PC-3 (cell line): ENCODE data around the gene ZNF574. TPM values are rescaled to one million over a fixed set of nuclear protein-coding genes. Genes with fewer than 3 reads are reported as not detected.

Experiments
- ATAC-seq: fragments of 200-7000 bp; cut with Tn5 transposase; 2 replicates; pipeline ENCODE4 v1.9.1; 2020; ENCODE audit warnings: mild to moderate bottlenecking, moderate library complexity
- BruUV-seq: library from RNA; stranded (reverse); fragments of 400-500 nt; replicated peaks from 2 replicates; lab custom pipeline; 2021; lab: Mats Ljungman, UMichigan
- CTCF ChIA-PET: fragments of 300-600 bp; sonication (Branson Sonifier 250); formaldehyde crosslinking; loops from one replicate; lab custom pipeline; 2022; ENCODE audit warnings: antibody characterized with exemption; lab: Charles Lee
- POLR2A ChIA-PET: fragments of 300-600 bp; sonication (Branson Sonifier 250); formaldehyde crosslinking; loops from one replicate; lab custom pipeline; 2022; ENCODE audit warnings: antibody characterized with exemption; ENCODE audit not compliant: unreplicated experiment; lab: Charles Lee
- DNase-seq: peaks from one replicate; pipeline ENCODE4 v3.0.0-alpha.2; 2015
- H2AFZ ChIP-seq: fragments of 300-600 bp; sonication (generic); 2 replicates; pipeline ENCODE4 v1.6.0; 2016; ENCODE audit warnings: antibody characterized with exemption, low read length
- H3F3A ChIP-seq: fragments of 300-600 bp; sonication (generic); one replicate; pipeline ENCODE4 v1.6.0; 2017; ENCODE audit warnings: antibody characterized with exemption, low read length, control low read depth, mild to moderate bottlenecking; ENCODE audit not compliant: unreplicated experiment
- H3K27ac ChIP-seq: fragments of 300-600 bp; sonication (generic); 2 replicates; pipeline ENCODE4 v1.5.1; 2016; ENCODE audit warnings: mild to moderate bottlenecking, low read length
- H3K27me3 ChIP-seq: fragments of 300-600 bp; sonication (generic); 2 replicates; pipeline ENCODE4 v1.6.1; 2016; ENCODE audit warnings: low read length, mixed read lengths
- H3K36me3 ChIP-seq: fragments of 300-600 bp; sonication (generic); 2 replicates; pipeline ENCODE4 v1.6.1; 2016; ENCODE audit warnings: low read depth, mixed run types, low read length, mixed read lengths
- H3K4me1 ChIP-seq: fragments of 300-600 bp; sonication (generic); 2 replicates; pipeline ENCODE4 v1.5.1; 2016; ENCODE audit warnings: low read length; ENCODE audit not compliant: insufficient read depth
- H3K4me2 ChIP-seq: fragments of 300-600 bp; sonication (generic); 2 replicates; pipeline ENCODE4 v1.6.0; 2016; ENCODE audit warnings: low read length
- H3K4me3 ChIP-seq: fragments of 300-600 bp; sonication (generic); 2 replicates; pipeline ENCODE4 v1.5.1; 2016; ENCODE audit warnings: mild to moderate bottlenecking, low read length, mixed read lengths
- H3K79me2 ChIP-seq: fragments of 300-600 bp; sonication (generic); 2 replicates; pipeline ENCODE4 v1.6.1; 2017; ENCODE audit warnings: low read length, mixed read lengths
- H3K9ac ChIP-seq: fragments of 300-600 bp; sonication (generic); 2 replicates; pipeline ENCODE4 v1.6.0; 2016; ENCODE audit warnings: mild to moderate bottlenecking, low read length
- H3K9me2 ChIP-seq: fragments of 300-600 bp; sonication (generic); replicated peaks from 2 replicates; pipeline ENCODE4 v1.6.1; 2016; ENCODE audit warnings: mixed run types, low read length, mixed read lengths
- H3K9me3 ChIP-seq: fragments of 300-600 bp; sonication (generic); 2 replicates; pipeline ENCODE4 v1.6.1; 2016; ENCODE audit warnings: low read length, mixed read lengths
- H4K20me1 ChIP-seq: fragments of 300-600 bp; sonication (generic); 2 replicates; pipeline ENCODE4 v1.6.1; 2016; ENCODE audit warnings: low read length, mixed read lengths
- CTCF ChIP-seq: fragments of 300-600 bp; sonication (generic); conservative IDR thresholded peaks from 2 replicates; pipeline ENCODE4 v1.5.1; 2017; ENCODE audit warnings: antibody characterized with exemption, low read depth, mild to moderate bottlenecking, low read length
- EZH2 ChIP-seq: fragments of 300-600 bp; sonication (generic); IDR thresholded peaks from one replicate; pipeline ENCODE4 v1.6.1; 2017; ENCODE audit warnings: antibody characterized with exemption, mild to moderate bottlenecking, low read length; ENCODE audit not compliant: unreplicated experiment
- EZH2phosphoT487 ChIP-seq: fragments of 300-600 bp; sonication (generic); IDR thresholded peaks from 2 replicates; pipeline ENCODE4 v1.6.1; 2018; ENCODE audit warnings: mild to moderate bottlenecking, antibody characterized with exemption, low read length, borderline replicate concordance
- intact Hi-C: fragments of 100-400 bp; cut with micrococcal nuclease; formaldehyde crosslinking; loops from 2 replicates; pipeline ENCODE4 v1.9.0; 2023
- total RNA-seq: library from RNA; depleted of rRNA; stranded (reverse); fragments of >200 nt; gene quantifications from 2 replicates; pipeline ENCODE4 v1.2.3, GENCODE V29; 2014

Gene ZNF574
- total RNA-seq, 1 experiment from 2014 or later, result 14.4 TPM

GRCh38 chr19:42111811-42112210 is 35.8 kb downstream of the ZNF574 start:
- H3K4me1 ChIP-seq, result peaks cover 37% of the 10 kb centered on the region
- DNase-seq (no peak), ATAC-seq (no peak)
- H3K9me2 ChIP-seq, result no peaks in the 10 kb centered on the region
- ChIA-PET POLR2A (no interaction called here), CTCF (no interaction called here)
- H4K20me1 ChIP-seq, result no peaks in the 10 kb centered on the region
- no peaks in the 10 kb centered on the region for H3F3A ChIP-seq
- H3K4me3 ChIP-seq, result no peak overlapping the region
- H3K36me3 ChIP-seq, result peaks cover 2% of the 10 kb centered on the region; the same call in 1 of the 2 replicates
- TF ChIP-seq EZH2 (no peak), CTCF (no peak), EZH2phosphoT487 (no peak)
- H2AFZ ChIP-seq, result no peak overlapping the region
- H3K79me2 ChIP-seq, result no peaks in the 10 kb centered on the region
- H3K27ac ChIP-seq, result no peak overlapping the region; the same call in 1 of the 2 replicates
- no peak overlapping the region for H3K9ac ChIP-seq
- no TSS peak for BruUV-seq
- no peak overlapping the region for H3K4me2 ChIP-seq
- intact Hi-C loops, result no loop called here
- no peaks in the 10 kb centered on the region for H3K9me3 ChIP-seq
- H3K27me3 ChIP-seq, result no peaks in the 10 kb centered on the region

GRCh38 chr19:42113641-42114348 is 37.8 kb downstream of the ZNF574 start:
- peak; percentile 92 for DNase-seq
- Histone ChIP-seq H3K4me2 (peak overlapping the region; percentile 72), H3K9ac (peak overlapping the region; percentile 63), H3K27me3 (no peaks in the 10 kb centered on the region), H3K4me1 (peaks cover 35% of the 10 kb centered on the region), H3K36me3 (no peaks in the 10 kb centered on the region), H3F3A (no peaks in the 10 kb centered on the region), H3K9me2 (no peaks in the 10 kb centered on the region), H3K4me3 (no peak overlapping the region; the same call in 1 of the 2 replicates), H3K79me2 (no peaks in the 10 kb centered on the region), H2AFZ (peak overlapping the region; percentile 54), H3K9me3 (no peaks in the 10 kb centered on the region), H4K20me1 (no peaks in the 10 kb centered on the region), H3K27ac (peak overlapping the region; percentile 94)
- BruUV-seq, result no TSS peak
- CTCF ChIA-PET, result no interaction called here
- peak; percentile 94 for ATAC-seq
- POLR2A ChIA-PET, result interaction anchor here (0.7 kb wide), 1 partner anchor 1966 kb away, joined by 3 read pairs; no protein-coding TSS in a partner anchor
- TF ChIP-seq CTCF (peak; percentile 45), EZH2 (no peak)
- intact Hi-C loops, result loop anchor here (1.0 kb wide), 1 partner anchor 130 kb away; no protein-coding TSS in a partner anchor

- no TSS peak for BruUV-seq
- Histone ChIP-seq H3K4me2 (peak overlapping the region; percentile 72), H3K27me3 (no peaks in the 10 kb centered on the region), H3K4me1 (peaks cover 34% of the 10 kb centered on the region), H3K36me3 (no peaks in the 10 kb centered on the region), H3F3A (no peaks in the 10 kb centered on the region), H3K79me2 (no peaks in the 10 kb centered on the region), H4K20me1 (no peaks in the 10 kb centered on the region), H3K9me2 (no peaks in the 10 kb centered on the region), H3K4me3 (no peak overlapping the region; the same call in 1 of the 2 replicates), H3K9ac (peak overlapping the region; percentile 58), H3K27ac (peak overlapping the region; percentile 94), H2AFZ (no peak overlapping the region), H3K9me3 (no peaks in the 10 kb centered on the region)
- TF ChIP-seq EZH2 (no peak), EZH2phosphoT487 (no peak), CTCF (no peak)
- ATAC-seq (no peak), DNase-seq (no peak)
- intact Hi-C loops, result no loop called here
- ChIA-PET CTCF (no interaction called here), POLR2A (no interaction called here)
Observed at GRCh38 chr19:42114412-42114811, 38.4 kb downstream of the ZNF574 start.
